Measurements from ENCODE around the gene APOO.
A peak's percentile ranks its signal among the peaks of the same experiment; 100 is the strongest.

Gene APOO

DNA sequence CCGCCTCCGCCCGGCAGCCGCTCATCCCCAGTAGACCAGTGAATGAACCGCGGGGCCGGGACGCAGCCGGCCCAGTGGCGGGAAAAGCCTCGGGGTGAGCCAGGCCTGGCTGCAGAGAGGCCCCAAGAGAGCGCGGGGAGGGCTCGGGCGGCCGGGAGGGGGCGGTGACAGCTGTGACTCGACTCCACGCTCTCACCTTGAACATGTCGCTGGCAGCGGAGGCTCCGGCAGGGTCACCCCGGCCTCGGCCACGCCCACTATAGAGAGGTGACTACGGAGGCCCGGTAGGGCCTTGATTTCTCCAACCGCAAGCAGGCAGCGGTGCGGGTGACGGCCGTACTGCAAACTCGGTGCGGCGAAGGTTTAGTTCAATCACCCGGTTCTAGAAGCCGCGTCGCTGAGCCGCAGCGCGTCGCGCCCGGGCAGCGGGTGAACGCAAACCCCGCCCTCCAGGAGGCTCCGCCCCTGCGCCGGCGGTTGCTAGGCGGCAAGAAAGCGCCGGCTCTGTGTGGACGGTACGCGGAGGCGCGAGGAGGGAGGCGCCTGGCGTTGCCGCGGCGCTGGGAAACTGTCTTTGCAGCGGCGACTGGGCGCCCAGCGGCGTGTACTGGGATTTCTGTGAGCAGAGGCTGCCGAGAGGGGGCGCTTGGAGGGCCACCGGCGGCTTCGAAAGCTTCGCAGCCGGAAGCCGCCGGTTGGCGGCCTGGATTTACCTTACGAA is at the start of gene APOO, which contains the start of gene CXorf58:
APOO (minus strand) TSS at position 441 of the 721 bp plus-strand sequence; CDS start at position 205, 236 bp downstream.
CXorf58 (plus strand) TSS at position 509 of the 721 bp plus-strand sequence. CDS start 2,297 bp downstream, outside the sequence.
- peak; percentile 94 for DNase-seq

DNA sequence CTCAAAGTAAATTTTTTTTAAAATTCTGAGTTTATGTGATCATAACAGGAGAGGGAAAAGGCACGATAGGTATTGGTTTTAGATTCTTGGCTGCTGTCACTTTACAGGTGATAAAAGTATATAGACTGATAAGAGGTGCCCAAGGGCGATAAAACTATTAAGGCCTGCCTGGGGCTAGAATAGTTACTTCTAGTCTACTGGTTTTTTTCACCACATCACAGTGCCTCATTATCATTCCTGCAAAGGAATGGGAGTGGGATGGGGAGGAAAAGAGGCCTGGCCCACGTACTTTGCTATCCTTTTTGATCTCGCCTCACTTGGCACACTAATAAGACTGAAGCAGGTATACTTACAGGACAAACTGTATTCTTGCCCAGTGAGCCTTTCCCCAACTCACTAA is 46.7 kb upstream of the APOO start:
- no peak for DNase-seq

DNA sequence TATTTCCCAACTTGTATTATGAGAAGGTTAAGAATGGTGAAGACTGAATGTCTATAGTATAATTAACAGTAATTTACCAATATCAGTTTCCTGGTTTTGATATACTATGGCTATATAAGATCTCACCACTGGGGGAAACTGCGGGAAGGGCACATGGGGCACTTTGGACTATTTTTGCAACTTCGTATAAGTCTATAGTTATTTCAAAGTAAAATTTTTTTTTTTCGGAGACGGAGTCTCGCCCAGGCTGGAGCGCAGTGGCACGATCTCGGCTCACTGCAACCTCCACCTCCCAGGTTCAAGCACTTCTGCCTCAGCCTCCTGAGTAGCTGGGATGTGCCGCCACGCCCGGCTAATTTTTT is 46.2 kb upstream of the APOO start:
- peak; percentile 7 for DNase-seq

DNA sequence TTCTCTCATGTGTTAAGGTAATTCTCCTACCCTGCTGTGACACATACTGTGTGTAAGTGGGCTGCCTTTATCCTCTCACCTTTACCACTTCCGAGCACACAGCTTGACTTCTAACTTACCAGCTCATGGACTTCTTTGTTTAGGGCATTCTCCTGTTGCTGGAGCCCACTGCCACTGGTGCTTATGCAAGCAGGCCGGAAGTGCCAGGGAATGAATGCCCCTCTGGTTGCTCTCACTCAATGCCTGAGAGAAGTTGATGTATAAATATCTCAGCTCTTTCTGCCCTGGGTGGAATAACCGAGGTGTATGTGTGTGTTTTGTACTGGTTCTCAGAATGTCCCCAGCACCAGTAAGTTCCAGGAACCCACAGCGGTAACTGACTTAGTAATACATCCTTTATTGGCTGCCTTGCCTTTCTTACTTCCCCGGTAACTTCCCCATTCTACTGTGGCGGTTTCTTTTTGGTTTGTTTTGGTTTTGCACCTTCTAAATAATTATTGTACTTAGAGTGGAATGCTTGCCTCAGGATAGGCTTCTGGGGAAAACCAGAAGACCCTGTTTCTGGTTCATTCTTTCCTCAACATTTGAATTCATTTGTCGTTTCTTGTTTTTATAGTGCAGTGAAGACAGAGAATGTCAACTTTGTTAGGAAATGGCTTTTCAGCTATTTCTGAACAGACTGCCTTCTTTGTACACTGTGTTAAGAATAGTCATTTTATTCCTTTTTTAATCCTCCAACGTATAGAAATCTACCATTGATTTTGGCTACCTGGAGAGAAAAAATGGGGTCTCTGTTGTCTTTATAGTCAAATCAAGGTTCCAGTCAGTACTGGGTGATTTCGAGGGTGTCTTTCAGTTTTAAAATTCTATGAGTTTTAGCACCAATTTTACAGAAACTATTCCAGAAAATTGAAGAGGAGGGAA is 45.5 kb upstream of the APOO start:
- DNase-seq = peak; percentile 71

DNA sequence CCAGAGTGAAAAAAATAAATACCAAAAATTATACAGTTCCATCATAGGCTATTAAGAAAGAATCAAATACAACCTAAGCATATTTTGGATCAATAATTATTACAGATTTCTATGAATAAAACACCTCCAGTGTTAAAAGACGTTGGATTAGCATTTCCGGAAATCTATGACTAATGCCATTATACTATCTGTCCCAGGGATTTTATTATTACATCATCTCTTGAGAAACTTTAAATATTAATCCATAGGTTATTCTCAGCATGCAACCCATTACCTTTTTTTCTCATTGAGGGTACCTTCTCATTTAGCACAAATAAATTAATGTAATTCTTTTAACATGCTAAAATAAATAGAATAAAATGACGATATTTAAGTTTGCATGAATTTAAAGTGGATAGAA is 44.7 kb upstream of the APOO start:
- no peak for DNase-seq

DNA sequence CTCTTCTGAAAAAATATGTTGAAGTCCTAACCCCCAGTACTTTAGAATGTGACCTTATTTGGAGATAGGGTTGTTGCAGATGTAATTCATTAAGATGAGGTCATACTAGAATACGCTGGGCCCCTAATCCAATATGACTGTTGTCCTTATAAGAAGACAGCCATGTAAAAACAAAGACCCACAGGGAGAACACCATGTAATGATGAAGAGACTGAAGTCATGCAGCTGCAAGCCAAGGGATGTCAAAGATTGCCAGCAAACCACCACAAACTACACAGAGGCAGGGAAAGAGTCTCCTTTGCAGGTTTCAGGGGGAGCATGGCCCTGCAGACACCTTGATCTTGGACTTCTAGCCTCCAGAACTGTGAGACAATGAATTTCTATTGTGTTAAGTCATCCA is 37.5 kb upstream of the APOO start:
- DNase-seq = no peak

DNA sequence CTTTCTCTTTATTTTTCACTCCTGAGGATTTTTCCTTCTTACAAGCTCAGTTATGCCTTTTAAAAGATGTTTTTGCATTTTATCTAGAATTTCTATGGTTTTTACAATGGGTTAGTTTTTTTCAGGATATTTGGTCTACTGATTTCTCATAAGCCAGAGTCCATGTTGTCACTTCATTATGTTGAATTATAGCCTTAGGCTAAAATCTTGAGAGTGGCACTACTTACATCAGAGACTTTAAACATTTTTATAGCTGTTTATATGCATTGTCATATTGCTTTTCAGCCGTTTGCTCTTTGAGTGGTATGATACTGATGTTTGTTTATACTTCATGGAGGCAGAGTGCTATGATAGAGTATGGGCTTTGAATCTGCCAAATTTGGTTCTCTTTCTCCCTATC is 36.5 kb upstream of the APOO start:
- DNase-seq = no peak

DNA sequence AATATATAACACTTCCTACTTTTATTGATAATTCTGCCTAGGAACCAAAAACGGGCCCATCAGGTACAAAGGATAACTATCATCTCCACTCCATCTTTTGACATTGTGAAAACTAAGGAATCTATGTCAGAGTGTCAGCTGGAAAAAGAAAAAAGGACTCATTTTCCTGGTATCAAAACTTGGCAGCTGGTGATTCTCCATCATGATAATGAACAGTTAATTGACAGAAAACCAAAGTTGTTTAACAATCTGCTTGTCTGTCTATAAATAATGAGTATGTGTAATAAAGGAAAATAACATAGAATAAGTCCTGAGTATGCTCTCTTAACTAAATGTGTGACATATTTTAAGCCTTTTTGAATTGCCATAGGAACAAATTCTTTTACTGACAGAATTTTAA is 31.5 kb upstream of the APOO start:
- DNase-seq = no peak

DNA sequence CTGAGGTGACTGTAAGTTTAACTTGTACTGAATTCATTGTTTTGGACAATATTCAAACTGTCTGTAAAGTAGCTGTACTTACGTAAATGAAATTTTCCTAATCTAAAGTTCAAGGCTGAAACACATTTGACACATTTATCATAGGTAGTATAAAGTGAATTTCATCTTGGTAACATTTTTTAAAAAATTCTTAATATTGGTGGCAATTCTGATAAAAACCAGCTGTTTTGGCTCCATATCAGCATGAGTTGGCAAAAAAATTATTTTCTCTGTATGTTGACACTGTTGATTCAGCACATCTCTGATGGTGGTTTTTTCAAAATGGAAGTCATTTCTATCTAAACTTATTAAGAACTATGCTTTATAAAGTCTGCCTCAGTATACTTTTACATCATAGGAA is 31.0 kb upstream of the APOO start:
- DNase-seq = no peak

DNA sequence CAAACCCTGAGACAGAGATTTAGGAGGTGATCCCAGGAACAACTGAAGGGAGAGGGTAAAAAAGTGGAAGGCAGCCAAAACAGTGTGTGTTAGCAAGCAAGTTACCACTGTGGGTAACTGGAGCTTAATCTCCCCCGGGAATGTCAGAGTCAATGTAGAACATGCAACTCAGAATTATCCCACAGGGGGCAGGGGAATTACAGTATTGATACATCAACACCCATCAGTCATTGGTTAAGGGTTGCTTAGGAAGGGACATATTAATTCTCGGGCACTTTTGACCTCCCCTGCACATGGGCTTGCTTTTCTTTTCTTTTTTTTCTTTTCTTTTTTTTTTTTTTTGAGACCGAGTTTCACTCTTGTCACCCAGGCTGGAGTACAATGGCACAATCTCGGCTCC is 29.4 kb upstream of the APOO start:
- no peak for DNase-seq

DNA sequence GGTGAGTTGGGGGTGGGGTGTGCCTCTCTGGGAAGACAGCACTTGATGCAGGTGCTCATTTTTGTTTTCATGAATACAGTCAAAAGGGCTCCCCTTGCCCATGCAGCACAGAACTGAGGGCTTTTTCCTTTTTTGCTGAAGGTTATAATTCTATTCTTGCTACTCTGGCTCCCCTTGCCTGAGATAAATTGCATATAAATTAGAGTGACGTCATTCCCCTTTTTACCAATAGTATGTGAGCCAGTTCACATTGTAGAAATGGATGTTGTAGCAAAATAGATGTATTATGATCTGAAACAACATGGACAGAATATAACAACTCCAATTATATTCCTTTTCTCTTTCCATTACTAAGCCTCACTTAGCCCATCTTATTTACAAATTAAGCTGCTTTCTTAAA is 28.4 kb upstream of the APOO start:
- DNase-seq = no peak

DNA sequence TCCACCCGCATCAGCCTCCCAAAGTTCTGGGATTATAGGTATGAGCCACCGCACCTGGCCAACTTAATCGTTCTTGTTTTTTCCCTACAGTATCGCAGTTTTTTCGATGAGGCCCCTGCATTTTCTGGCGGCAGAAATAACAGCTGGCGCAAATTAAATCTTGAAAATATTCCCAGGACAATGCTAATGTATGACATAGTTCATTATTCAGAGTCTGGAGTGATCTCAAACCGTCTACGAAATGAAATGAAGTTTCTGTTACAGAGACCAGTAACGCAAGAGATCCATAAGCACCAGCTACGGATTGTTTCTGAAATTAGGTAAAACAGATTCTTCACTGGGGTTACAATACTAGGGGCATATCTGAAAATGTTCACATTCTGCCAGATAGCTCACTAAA is 27.4 kb upstream of the APOO start:
- no peak for DNase-seq

DNA sequence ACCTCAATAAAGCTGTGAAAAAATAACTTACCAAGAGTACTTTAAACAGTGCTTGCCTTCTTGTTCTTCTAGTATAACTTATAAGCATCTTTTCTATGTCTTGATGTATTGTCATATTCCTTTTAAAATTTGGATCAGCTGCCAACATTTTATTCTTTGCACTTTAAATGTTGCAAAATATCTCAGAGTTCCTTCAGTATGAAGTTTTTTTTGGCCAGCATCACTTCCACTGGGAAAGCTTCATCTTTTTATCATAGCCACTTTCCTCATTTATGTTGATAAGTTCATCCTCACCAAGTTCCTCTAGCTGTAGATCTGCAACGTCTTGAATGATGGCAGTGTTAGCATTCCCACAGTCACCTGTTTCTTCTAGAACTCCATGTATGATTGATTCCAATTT is 24.3 kb upstream of the APOO start:
- DNase-seq = no peak

DNA sequence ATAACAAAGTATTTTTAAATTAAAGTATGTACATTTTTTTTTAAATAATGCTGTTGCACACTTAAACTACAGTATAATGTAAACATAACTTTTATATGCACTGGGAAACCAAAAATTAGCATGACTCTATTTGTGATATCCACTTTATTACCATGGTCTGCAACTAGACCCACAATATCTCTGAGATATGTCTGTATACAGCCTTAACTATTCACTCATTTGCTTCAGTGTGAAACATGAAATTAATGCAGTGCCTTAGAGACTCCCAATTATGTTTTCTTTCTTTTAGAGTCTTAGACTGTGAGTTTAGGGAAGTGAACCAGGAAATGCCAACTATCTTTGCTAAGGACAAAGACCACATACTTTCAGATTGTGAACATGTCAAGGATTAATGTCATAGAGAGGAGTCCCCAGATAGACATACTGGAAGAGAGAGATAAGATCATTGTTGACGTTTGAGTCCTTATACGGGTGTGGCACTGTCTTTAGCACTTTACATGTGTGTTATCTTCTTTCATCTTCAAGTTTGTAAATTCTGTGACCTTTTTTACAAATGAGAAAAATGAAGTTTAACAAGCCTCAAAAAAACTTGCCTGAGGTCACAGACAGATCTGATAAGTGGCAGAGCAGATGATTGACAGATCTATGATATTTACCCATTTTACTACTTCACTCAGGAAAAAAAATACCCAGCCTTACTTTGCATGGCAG is 23.3 kb upstream of the APOO start:
- DNase-seq = no peak

DNA sequence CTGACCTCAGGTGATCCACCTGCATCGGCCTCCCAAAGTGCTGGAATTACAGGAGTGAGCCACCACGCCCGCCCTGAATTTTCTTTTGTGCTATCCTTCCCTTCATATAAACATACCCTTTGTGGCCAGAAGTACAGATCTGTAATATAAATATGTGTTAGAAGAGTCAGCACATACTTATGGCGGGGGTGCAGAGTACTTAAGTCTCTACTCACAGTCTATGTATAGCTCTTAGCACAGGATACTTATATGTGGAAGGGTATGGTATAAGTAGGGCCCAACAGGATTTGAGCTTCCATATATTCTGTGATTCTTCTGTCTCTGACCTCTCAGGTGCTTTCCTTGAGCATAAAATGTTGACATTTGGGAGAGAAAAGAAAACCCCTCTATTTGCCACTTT is 18.3 kb upstream of the APOO start:
- no peak for DNase-seq

DNA sequence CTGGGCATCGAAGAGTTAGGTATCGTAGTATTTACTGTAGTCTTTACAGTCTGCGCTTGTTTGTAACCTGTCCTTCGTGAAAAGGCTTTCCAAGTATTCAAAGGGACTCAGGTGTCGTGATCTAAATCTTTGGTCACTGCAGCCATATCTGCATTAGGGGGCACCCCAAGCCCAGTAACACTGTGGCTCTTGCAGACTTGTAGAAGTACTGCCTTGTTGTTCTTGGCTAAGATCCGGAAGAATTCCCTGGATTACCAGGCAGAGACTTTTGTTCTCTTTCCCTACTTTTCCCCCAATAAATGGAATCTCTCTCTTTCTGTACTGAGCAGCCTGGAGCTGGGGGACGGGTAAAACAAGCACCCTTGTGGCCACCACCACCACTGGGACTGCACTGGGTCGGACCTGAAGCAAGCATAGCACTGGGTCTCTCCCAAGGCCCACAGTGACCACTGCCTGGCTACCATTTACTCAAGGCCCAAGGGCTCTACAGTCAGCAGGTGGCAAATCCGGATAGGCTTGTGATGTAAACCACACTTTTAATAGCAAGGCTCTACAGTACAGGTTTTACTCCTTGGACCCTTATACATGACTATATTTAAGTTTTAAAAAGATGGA is 12.1 kb upstream of the APOO start:
- DNase-seq = no peak

DNA sequence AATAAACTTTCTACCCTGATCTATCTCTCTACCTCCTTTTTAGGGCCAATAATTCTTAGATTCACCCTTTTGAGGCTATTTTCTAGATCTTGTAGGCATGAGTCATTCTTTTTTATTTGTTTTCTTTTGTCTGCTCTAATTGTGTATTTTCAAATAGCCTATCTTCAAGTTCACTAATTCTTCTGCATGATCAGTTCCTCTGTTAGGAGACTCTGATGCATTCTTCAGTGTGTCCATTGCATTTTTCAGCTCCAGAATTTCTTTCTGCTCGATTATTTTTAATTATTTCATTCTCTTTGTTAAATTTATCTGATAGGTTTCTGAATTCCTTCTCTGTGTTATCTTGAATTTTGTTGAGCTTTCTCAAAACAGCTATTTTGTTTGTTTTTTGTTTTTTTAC is 11.4 kb upstream of the APOO start:
- no peak for DNase-seq

DNA sequence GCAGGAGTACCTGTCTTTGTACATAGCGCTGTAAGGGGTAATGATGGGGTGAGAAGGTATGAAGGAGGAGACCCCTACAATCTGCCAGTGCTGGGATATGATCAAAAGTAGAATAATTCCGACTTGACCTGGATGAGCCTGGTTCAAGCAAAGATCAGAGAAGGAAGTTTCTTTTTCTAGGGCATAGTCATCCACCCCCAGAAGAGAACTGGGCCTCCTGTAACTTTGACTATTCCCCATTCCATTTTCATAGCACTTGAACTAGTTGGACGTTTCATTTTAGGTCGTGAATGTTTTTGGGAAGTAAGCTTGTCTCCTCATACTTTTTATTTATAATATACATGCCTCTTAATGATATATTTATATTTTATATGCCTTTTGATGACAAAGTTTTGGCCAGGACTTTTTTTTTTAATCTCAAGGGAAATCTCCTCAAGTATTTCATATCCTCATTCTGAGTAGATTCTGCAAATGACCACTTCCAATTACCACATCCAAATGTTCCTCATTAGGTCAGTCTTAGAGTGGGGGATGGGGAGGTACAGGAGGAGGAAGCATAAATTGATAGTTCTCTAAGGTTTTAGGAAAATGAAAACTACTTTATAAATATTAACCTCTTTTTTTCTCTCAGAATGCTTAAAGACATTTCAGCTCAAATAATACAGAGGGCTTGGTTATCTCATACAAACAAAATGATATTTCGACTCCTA is 3.5 kb upstream of the APOO start:
- DNase-seq = no peak

DNA sequence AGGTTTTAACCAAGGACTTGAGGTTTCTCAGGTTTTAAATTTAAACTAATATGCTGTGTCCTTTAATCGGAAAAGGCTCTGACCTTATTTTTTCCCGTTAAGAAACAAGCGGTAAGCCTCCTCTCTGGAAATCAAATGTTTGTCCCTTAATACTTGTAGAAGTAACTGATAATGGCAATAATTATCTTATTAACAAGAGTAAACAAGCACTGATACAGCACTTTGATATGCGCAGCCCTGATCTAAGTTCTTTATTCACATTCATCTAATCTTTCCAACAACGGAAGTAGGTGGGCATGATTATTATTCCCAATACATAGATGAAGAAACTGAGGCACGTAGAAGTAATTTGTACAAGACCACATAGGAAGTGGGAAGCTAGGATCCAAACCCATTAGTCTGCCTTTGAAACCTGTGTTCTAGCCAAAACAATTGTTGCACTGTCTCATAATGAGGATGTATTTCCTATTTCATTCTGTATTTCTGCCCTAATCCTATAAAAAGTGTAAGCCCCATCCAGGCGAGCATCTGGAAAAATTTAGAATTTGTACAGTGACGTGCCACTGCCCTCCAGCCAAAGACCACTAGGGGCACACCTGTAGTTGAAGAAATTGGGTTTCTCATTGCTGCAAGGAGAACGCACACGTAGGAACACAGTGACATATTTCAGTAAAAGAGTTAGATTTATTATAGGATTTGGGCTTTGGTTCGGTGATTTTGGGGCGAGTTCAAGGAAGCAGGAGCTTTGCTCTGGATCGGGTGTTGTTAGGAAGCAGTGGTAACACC is 674 bp upstream of the APOO start:
- DNase-seq = no peak

DNA sequence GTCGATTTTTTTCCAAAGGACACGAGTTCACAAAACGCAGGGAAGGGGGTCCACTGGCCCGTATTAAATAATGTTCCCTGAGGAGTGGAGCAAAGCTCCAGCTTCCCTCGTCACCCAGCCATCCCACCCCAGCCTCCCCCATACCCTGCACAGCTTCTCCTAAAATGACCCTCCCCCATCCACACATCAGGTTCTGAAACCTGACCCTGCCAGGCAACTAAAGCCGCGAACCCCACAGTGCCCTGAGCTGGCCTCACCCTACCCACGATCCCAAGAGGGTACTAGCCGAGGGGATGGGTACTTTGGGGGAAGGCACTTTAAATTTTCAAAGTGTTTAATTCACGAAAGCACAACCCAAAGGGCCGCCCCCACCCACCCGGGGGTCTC is 634 bp downstream of the APOO start:
- DNase-seq = no peak

DNA sequence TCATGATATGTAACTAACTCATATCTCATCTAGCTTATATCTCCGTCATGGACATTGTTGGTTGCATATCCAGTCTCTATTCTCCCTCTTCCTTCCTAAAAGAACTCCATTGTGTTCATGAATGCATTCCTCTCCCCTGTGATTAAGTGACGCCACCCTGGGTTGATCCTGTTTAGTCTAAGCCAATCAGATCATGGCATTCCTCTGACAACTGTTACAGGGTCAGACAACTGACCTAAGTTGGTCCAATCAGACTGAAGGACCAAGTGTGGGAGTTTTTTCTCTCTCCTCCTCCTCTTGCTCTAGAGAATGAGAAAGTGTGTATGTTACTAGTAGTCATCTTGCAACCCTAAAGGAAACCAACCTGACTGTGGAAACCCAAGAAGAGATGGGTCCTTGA is 3.6 kb downstream of the APOO start:
- no peak for DNase-seq

DNA sequence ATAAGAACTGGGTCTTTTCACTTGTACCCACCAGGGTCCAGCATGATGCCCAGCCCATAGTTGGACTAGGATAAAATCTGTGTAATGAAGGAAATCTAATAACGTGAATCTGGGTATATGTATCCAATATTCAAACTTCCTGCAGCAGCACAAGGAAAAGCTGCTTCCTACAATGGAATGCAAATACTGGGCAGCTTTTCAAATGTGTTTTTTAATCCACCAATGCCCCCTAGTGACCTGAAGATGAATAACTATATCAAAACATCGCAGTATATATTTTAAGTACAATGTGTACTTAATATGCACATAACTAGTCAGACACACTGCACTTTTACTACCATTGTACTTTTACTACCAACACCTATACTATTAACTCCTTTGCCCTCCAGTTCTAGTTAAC is 5.3 kb downstream of the APOO start:
- peak; percentile 47 for DNase-seq

Data from activated CD4-positive, alpha-beta T cell treated with anti-CD3 and anti-CD28 coated beads, Interleukin-2, amount 50 U/mL, for 16 hours (primary cell).